BJ (cell line): ENCODE data around the gene AGPAT3. TPM values are rescaled to one million over a fixed set of nuclear protein-coding genes. Genes with fewer than 3 reads are reported as not detected.

ENCODE experiments used
- CTCF ChIA-PET: fragments of 350-600 bp; formaldehyde crosslinking; extraction: SDS; loops from one replicate; lab custom pipeline; 2021; ENCODE audit warnings: antibody characterized with exemption, inconsistent platforms; lab: Yijun Ruan, JAX
- POLR2A ChIA-PET: fragments of 300-600 bp; sonication (Branson Sonifier 250); formaldehyde crosslinking; extraction: SDS; loops from one replicate; lab custom pipeline; 2021; ENCODE audit warnings: antibody characterized with exemption; lab: Charles Lee
- DNase-seq: peaks from one replicate; pipeline ENCODE4 v3.0.0-alpha.2; 2011; ENCODE audit warnings: low read depth
- H3K27me3 ChIP-seq: 2 replicates; pipeline ENCODE4 v1.6.0; 2011; ENCODE audit warnings: low read length; ENCODE audit not compliant: control insufficient read depth, insufficient read depth
- H3K36me3 ChIP-seq: 2 replicates; pipeline ENCODE4 v1.5.1; 2011; ENCODE audit warnings: low read length; ENCODE audit not compliant: control insufficient read depth, insufficient read depth
- H3K4me3 ChIP-seq: 2 replicates; pipeline ENCODE4 v1.5.1; 2011; ENCODE audit warnings: low read depth, mild to moderate bottlenecking, control low read depth, low read length
- CTCF ChIP-seq: IDR thresholded peaks from 2 replicates; pipeline ENCODE4 v1.5.1; 2011; ENCODE audit warnings: low read depth, mild to moderate bottlenecking, control low read depth, inconsistent platforms, low read length, moderate library complexity; ENCODE audit not compliant: insufficient read depth
- polyA plus RNA-seq: library from polyadenylated mRNA; depleted of rRNA; stranded (reverse); fragments of >200 nt; gene quantifications from 2 replicates; pipeline ENCODE4 v1.2.3, GENCODE V29; 2011

AGPAT3 gene
- polyA plus RNA-seq, 1 experiment = 68.5 TPM

DNA sequence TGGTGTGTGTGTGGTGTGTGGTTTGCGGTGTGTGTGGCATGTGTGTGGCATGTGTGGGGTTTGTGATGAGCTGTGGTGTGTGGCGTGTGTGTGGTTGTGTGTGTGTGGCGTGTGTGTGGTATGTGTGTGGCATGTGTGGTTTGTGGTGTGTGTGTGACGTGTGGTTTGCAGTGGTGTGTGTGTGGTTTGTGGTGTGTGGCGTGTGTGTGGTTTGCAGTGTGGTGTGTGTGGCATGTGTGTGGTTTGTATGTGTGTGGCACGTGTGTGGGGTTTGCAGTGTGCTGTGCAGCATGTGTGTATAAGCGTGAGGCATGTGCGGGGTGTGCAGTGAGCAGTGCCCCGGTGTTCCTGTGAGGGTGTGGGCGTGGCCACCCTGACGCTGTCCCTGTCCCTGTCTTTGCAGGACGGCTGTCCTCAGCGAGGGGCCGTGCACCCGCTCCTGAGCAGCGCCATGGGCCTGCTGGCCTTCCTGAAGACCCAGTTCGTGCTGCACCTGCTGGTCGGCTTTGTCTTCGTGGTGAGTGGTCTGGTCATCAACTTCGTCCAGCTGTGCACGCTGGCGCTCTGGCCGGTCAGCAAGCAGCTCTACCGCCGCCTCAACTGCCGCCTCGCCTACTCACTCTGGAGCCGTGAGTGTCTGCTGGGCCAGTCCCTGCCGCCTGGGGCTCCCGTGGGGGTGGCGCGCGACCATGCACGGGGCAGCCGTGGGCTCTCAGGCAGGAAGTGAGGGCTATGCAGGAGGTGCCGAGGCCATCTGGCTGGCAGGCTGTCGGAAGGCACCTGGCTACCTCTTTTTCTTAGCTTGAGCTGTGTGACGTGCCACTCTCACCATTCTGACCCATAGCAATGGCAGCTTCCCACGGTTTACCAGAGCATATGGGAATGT, 94.5 kb downstream of the AGPAT3 start:
- H3K27me3 ChIP-seq = no peaks in the 10 kb centered on the region
- no peak overlapping the region for H3K4me3 ChIP-seq
- ChIA-PET POLR2A (no interaction called here), CTCF (no interaction called here)
- no peak for TF ChIP-seq CTCF
- H3K36me3 ChIP-seq = peaks cover 7% of the 10 kb centered on the region
- DNase-seq = no peak

- no peak overlapping the region for H3K4me3 ChIP-seq
- CTCF ChIA-PET = no interaction called here
- TF ChIP-seq CTCF = no peak
- POLR2A ChIA-PET = no interaction called here
- peaks cover 7% of the 10 kb centered on the region for H3K36me3 ChIP-seq
- no peaks in the 10 kb centered on the region for H3K27me3 ChIP-seq
- no peak for DNase-seq
Observed at GRCh38 chr21:43961382-43961909, 96.4 kb downstream of the AGPAT3 start.

DNA sequence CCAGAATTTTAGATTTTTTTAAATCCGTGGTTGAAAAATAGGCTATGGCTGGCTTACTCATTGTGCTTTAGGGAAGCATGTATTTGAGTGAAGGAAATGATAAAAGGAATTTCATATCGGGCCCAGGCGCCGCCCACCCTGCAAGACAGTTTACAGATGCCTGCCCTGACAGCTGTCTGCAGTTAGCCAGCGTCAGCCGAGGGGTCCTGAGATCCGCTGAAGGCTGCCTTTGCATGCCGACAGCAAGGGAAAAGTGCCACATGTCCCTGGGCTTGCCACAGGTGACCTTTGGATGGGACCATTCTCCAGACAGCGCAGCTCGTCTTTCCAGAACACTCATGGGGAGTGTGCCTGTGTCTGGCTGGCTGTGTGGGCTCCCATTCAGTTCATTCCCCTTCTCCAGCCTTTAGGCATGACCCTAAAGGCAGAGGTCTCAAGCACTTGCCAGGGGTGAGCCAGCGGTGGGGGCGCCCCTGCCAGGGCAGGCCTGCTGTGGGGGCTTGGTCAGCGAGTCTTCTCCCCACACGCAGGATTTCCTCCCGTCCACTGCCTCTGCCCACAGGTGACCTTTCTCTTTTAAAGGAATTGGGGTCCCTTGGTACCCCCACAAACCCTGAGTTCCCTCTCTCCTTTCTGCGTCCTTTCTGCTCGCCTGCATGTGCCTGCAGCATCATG, 101.0 kb downstream of the AGPAT3 start:
- peaks cover 15% of the 10 kb centered on the region for H3K36me3 ChIP-seq
- no peak overlapping the region for H3K4me3 ChIP-seq
- DNase-seq = no peak
- no peak for TF ChIP-seq CTCF
- no peaks in the 10 kb centered on the region for H3K27me3 ChIP-seq
- CTCF ChIA-PET = no interaction called here
- POLR2A ChIA-PET = no interaction called here

- H3K4me3 ChIP-seq = no peak overlapping the region
- ChIA-PET POLR2A (no interaction called here), CTCF (no interaction called here)
- DNase-seq = no peak
- peaks cover 20% of the 10 kb centered on the region for H3K36me3 ChIP-seq
- no peaks in the 10 kb centered on the region for H3K27me3 ChIP-seq
- TF ChIP-seq CTCF = no peak
Observed at GRCh38 chr21:43966946-43967512, 102.0 kb downstream of the AGPAT3 start.

DNA sequence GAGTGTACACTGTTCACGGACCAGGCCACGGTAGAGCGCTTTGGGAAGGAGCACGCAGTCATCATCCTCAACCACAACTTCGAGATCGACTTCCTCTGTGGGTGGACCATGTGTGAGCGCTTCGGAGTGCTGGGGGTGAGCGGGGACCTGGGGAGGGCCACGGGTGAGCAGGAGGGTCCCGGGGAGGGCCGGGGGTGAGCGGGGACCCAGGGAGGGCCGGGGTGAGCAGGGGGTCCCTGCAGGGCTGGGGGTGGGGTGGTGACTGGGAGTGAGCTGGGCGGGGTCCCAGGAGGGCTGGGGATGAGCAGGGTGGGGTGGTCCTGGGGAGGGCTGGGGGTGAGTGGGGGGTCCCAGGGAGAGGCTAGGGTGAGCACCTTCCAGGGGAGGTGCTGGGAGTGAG, 103.0 kb downstream of the AGPAT3 start:
- CTCF ChIA-PET = no interaction called here
- no peak for TF ChIP-seq CTCF
- POLR2A ChIA-PET = no interaction called here
- peaks cover 24% of the 10 kb centered on the region for H3K36me3 ChIP-seq
- no peak overlapping the region for H3K4me3 ChIP-seq
- no peak for DNase-seq
- no peaks in the 10 kb centered on the region for H3K27me3 ChIP-seq
